HG03575 (cell line): ENCODE data around the gene RFTN1.

Experiments used
- ATAC-seq: cut with Tn5 transposase; IDR thresholded peaks from one replicate; pipeline ENCODE4 v1.9.1; 2021; ENCODE audit not compliant: unreplicated experiment, insufficient number of reproducible peaks, low FRiP score; ENCODE audit errors: extremely low read depth

Gene RFTN1

GRCh38 chr3:16288664-16289063, 224.8 kb downstream of the RFTN1 start:
- ATAC-seq = no peak

- no peak for ATAC-seq
Measured at GRCh38 chr3:16286751-16287543, 226.6 kb downstream of the RFTN1 start.

GRCh38 chr3:16286161-16286560, 227.3 kb downstream of the RFTN1 start:
- no peak for ATAC-seq

- ATAC-seq = no peak
Measured at GRCh38 chr3:16284633-16285032, 228.9 kb downstream of the RFTN1 start.

GRCh38 chr3:16280671-16281070, 232.8 kb downstream of the RFTN1 start:
- no peak for ATAC-seq

GRCh38 chr3:16279010-16279801, 234.3 kb downstream of the RFTN1 start:
- ATAC-seq = no peak

- ATAC-seq = no peak
Measured at GRCh38 chr3:16277471-16277870, 236.0 kb downstream of the RFTN1 start.

- ATAC-seq = no peak
Measured at GRCh38 chr3:16273867-16274266, 239.6 kb downstream of the RFTN1 start.

GRCh38 chr3:16272588-16272987, 240.9 kb downstream of the RFTN1 start:
- no peak for ATAC-seq

- no peak for ATAC-seq
Measured at GRCh38 chr3:16270855-16271254, 242.6 kb downstream of the RFTN1 start.

GRCh38 chr3:16266714-16267113, 246.8 kb downstream of the RFTN1 start:
- no peak for ATAC-seq
